ENCODE results near the gene MTERF4. TPM values are rescaled to one million over a fixed set of nuclear protein-coding genes. Genes with fewer than 3 reads are reported as not detected.

MTERF4 gene
- total RNA-seq, 1 donor from 2014 or later: 50.2 TPM

GRCh38 chr2:241068942-241069810, 32.9 kb downstream of the MTERF4 start:
- H3K4me3 ChIP-seq: no peak overlapping the region
- H3K27ac ChIP-seq: no peak overlapping the region
- intact Hi-C loops (cut with DNase I): no loop called here
- TF ChIP-seq CTCF (IDR thresholded peaks at IDR 0.05): no peak
- H3K36me3 ChIP-seq: peaks cover 75 to 96% of the 10 kb centered on the region in 2 donors
- no peaks in the 10 kb centered on the region for H3K4me1 ChIP-seq
- DNase-seq (ENCODE audit: low spot score in 2 of 2): no peak
- H3K27me3 ChIP-seq: no peaks in the 10 kb centered on the region
- no peaks in the 10 kb centered on the region for H3K9me3 ChIP-seq

- no peaks in the 10 kb centered on the region for H3K27me3 ChIP-seq
- no peak for TF ChIP-seq CTCF (IDR thresholded peaks at IDR 0.05)
- intact Hi-C loops (cut with DNase I): no loop called here
- no peaks in the 10 kb centered on the region for H3K9me3 ChIP-seq
- H3K4me1 ChIP-seq: no peaks in the 10 kb centered on the region
- no peak overlapping the region for H3K4me3 ChIP-seq
- no peak overlapping the region for H3K27ac ChIP-seq
- H3K36me3 ChIP-seq: peaks cover 67 to 87% of the 10 kb centered on the region in 2 donors
- DNase-seq (ENCODE audit: low spot score in 2 of 2): no peak
Observed at GRCh38 chr2:241068136-241068941, 33.7 kb downstream of the MTERF4 start.

GRCh38 chr2:241067501-241068135, 34.5 kb downstream of the MTERF4 start:
- no peaks in the 10 kb centered on the region for H3K9me3 ChIP-seq
- H3K4me3 ChIP-seq: no peak overlapping the region
- no peak overlapping the region for H3K27ac ChIP-seq
- intact Hi-C loops (cut with DNase I): no loop called here
- no peak for TF ChIP-seq CTCF (IDR thresholded peaks at IDR 0.05)
- H3K36me3 ChIP-seq: peaks cover 61 to 80% of the 10 kb centered on the region in 2 donors
- no peaks in the 10 kb centered on the region for H3K4me1 ChIP-seq
- no peak for DNase-seq (ENCODE audit: low spot score in 2 of 2)
- no peaks in the 10 kb centered on the region for H3K27me3 ChIP-seq

- H3K9me3 ChIP-seq: no peaks in the 10 kb centered on the region
- H3K4me3 ChIP-seq: no peak overlapping the region
- no peaks in the 10 kb centered on the region for H3K4me1 ChIP-seq
- intact Hi-C loops (cut with DNase I): no loop called here
- TF ChIP-seq CTCF (IDR thresholded peaks at IDR 0.05): no peak
- no peak overlapping the region for H3K27ac ChIP-seq
- no peaks in the 10 kb centered on the region for H3K27me3 ChIP-seq
- peaks cover 54 to 73% of the 10 kb centered on the region in 2 donors for H3K36me3 ChIP-seq
- DNase-seq (ENCODE audit: low spot score in 2 of 2): no peak
Observed at GRCh38 chr2:241066893-241067341, 35.2 kb downstream of the MTERF4 start.

GRCh38 chr2:241066171-241066892, 35.8 kb downstream of the MTERF4 start:
- TF ChIP-seq CTCF (IDR thresholded peaks at IDR 0.05): no peak
- Histone ChIP-seq H3K27ac (no peak overlapping the region), H3K27me3 (no peaks in the 10 kb centered on the region), H3K4me3 (no peak overlapping the region), H3K4me1 (no peaks in the 10 kb centered on the region), H3K36me3 (peaks cover 48 to 67% of the 10 kb centered on the region in 2 donors), H3K9me3 (no peaks in the 10 kb centered on the region)
- intact Hi-C loops (cut with DNase I): no loop called here
- DNase-seq (ENCODE audit: low spot score in 2 of 2): no peak
